ENCODE results near the gene VARS2. TPM values are rescaled to one million over a fixed set of nuclear protein-coding genes. Genes with fewer than 3 reads are reported as not detected.

VARS2 gene
- total and polyA plus RNA-seq, 2 donors (not counting 3 experiments of a cell fraction or from before 2014, with no cell fraction given) = 17.8 to 34.3 TPM

DNA sequence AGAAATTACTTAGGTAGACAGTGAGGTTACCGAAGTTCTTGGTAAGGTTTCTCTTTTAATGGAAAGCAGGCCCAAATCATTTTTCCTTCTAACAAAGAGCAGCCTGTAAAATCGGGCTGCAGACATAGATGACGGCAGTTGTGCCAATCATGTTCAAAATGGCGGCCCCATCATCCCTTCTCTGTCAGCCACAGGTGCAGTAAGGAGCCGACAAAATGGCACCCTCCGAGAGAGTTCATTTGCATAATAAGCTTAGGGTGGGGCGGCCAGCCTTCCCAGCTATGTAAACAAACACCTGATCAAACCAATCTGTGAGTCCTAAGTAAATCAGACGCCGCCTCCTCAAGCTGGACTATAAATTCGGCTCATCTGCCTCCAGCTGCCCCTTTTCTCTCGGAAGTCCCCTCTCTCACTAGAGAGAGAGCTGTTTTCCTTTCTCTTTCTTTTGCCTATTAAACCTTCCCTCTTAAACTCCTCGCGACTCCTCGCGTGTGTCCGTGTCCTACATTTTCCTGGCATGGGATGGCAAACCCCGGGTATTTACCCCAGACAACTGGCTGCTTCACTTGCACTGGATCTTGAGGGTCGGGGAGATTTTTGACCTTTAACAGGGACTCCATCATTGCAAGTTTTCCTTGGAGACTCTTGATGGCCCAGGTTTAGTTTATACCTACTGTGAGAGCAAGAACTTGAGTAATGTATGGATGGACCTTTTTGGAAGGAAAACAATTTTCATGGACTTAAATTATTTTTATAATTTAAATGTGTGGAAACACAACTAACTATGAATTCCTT is 38.6 kb upstream of the VARS2 start:
- dilution Hi-C loops (cut with MboI; ENCODE audit: extremely low pct_ligation_motif_present, low sequenced_read_pairs) = loop anchor here (25.0 kb wide), 1 partner anchor 138 kb away; the partner anchor contains the start of genes FLOT1 and IER3
- Histone ChIP-seq H3K9me1 (replicated peaks; ENCODE audit: control insufficient read depth, extremely low read depth, insufficient read depth, low read length) (no peaks in the 10 kb centered on the region), H3K36me3 (ENCODE audit: control insufficient read depth in 2 of 2, extremely low read depth in 1 of 2, insufficient read depth in 2 of 2, low read length in 2 of 2) (no peaks in the 10 kb centered on the region), H3K9me3 (replicated peaks; ENCODE audit: control insufficient read depth, insufficient read depth, low read length) (no peaks in the 10 kb centered on the region), H4K20me1 (replicated peaks; ENCODE audit: control insufficient read depth, extremely low read depth, insufficient read depth, low read length) (no peaks in the 10 kb centered on the region), H3K4me2 (ENCODE audit: insufficient read depth, low read length) (no peak overlapping the region), H3K9ac (replicated peaks; ENCODE audit: extremely low read depth, insufficient read depth, low read length) (no peak overlapping the region), H2AFZ (ENCODE audit: low read depth, low read length) (no peak overlapping the region), H3K79me2 (ENCODE audit: control insufficient read depth, insufficient read depth, low read length) (no peaks in the 10 kb centered on the region), H3K27ac (ENCODE audit: insufficient read depth, low read depth, low read length) (peak overlapping the region; percentile 55), H3K4me3 (replicated peaks in 1 of 3; ENCODE audit: insufficient read depth in 1 of 3, low read depth in 1 of 3, low read length in 3 of 3) (no peak overlapping the region), H3K4me1 (ENCODE audit: control insufficient read depth, extremely low read depth, insufficient read depth, low read length) (peaks cover 23% of the 10 kb centered on the region), H3K27me3 (ENCODE audit: control insufficient read depth in 2 of 2, insufficient read depth in 2 of 2, low read length in 2 of 2) (no peaks in the 10 kb centered on the region)
- BruUV-seq (replicated peaks) = no TSS peak
- TF ChIP-seq JUN (IDR thresholded peaks at IDR 0.05; ENCODE audit: borderline replicate concordance, insufficient read depth, insufficient read length, low read depth) (no peak), MYC (IDR thresholded peaks at IDR 0.05; ENCODE audit: low read depth, low read length) (no peak)
- TF ChIP-seq, protein P1, sequence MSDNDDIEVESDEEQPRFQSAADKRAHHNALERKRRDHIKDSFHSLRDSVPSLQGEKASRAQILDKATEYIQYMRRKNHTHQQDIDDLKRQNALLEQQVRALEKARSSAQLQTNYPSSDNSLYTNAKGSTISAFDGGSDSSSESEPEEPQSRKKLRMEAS (IDR thresholded peaks at IDR 0.05; ENCODE audit: insufficient read depth, insufficient read length) = no peak
- ChIA-PET CTCF (interaction anchor here (1.2 to 5.6 kb wide), 3 partner anchors 45 to 196 kb away, joined by 3 to 57 read pairs (median 6); no protein-coding TSS in a partner anchor), POLR2A (no interaction called here)
- intact Hi-C loops (cut with micrococcal nuclease) = loop anchor here (2.0 to 10.0 kb wide), 2 partner anchors 197 to 391 kb away; partner anchors contain the start of gene HLA-E
- DNase-seq (ENCODE audit: low read depth, low spot score) = no peak
- no peak for FAIRE-seq

DNA sequence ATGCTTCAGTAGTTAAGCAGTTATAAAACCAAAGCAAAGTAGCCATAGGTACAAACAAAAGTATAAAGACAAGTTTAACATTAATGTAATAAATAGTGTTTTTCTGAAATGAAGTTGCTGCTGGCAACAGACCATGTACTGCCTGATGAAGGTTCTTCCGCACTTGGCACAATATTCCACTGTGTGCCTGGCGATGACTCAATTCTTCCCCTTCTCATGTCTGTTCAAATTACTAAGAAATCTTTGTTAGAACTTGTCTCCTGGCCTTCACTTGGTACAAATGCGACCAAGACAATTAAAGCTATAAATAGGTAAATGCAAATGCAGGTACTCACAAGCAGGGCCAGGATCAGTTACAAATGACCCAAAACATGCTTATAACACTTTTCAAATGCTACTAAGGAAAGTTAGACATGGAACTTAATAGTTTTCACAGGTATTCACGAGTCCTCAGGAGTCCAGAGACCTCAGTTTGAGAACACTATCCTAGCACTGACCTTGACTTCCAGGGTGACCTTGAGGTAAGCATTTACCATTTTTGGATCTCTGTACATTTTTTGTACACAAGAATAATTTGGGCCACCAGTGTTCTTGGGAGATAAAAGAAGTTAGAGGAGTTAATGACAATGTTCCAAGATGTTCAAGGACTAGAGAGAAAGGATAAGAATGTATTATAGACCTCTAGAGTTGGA is 37.9 kb upstream of the VARS2 start:
- Histone ChIP-seq H2AFZ (ENCODE audit: low read depth, low read length) (peak overlapping the region; percentile 26), H3K4me2 (ENCODE audit: insufficient read depth, low read length) (peak overlapping the region; percentile 18)

More for the DNA sequence above, 37.9 kb upstream of the VARS2 start:
- CTCF ChIA-PET = interaction anchor here (0.6 to 5.6 kb wide), 6 partner anchors 46 to 197 kb away, joined by 3 to 57 read pairs (median 6); no protein-coding TSS in a partner anchor
- Histone ChIP-seq H3K4me1 (ENCODE audit: control insufficient read depth, extremely low read depth, insufficient read depth, low read length) (peaks cover 23% of the 10 kb centered on the region), H3K4me3 (replicated peaks in 1 of 3; ENCODE audit: insufficient read depth in 1 of 3, low read depth in 1 of 3, low read length in 3 of 3) (no peak overlapping the region), H3K36me3 (ENCODE audit: control insufficient read depth in 2 of 2, extremely low read depth in 1 of 2, insufficient read depth in 2 of 2, low read length in 2 of 2) (no peaks in the 10 kb centered on the region), H3K9me3 (replicated peaks; ENCODE audit: control insufficient read depth, insufficient read depth, low read length) (no peaks in the 10 kb centered on the region), H4K20me1 (replicated peaks; ENCODE audit: control insufficient read depth, extremely low read depth, insufficient read depth, low read length) (no peaks in the 10 kb centered on the region), H3K9ac (replicated peaks; ENCODE audit: extremely low read depth, insufficient read depth, low read length) (peak overlapping the region; percentile 2), H3K27me3 (ENCODE audit: control insufficient read depth in 2 of 2, insufficient read depth in 2 of 2, low read length in 2 of 2) (peaks cover 0 to under 1% of the 10 kb centered on the region in 2 experiments), H3K79me2 (ENCODE audit: control insufficient read depth, insufficient read depth, low read length) (no peaks in the 10 kb centered on the region), H3K27ac (ENCODE audit: insufficient read depth, low read depth, low read length) (peak overlapping the region; percentile 55), H3K9me1 (replicated peaks; ENCODE audit: control insufficient read depth, extremely low read depth, insufficient read depth, low read length) (no peaks in the 10 kb centered on the region)
- no TSS peak for BruUV-seq (replicated peaks)
- TF ChIP-seq JUN (IDR thresholded peaks at IDR 0.05; ENCODE audit: borderline replicate concordance, insufficient read depth, insufficient read length, low read depth) = peak; percentile 79
- TF ChIP-seq, protein P2, sequence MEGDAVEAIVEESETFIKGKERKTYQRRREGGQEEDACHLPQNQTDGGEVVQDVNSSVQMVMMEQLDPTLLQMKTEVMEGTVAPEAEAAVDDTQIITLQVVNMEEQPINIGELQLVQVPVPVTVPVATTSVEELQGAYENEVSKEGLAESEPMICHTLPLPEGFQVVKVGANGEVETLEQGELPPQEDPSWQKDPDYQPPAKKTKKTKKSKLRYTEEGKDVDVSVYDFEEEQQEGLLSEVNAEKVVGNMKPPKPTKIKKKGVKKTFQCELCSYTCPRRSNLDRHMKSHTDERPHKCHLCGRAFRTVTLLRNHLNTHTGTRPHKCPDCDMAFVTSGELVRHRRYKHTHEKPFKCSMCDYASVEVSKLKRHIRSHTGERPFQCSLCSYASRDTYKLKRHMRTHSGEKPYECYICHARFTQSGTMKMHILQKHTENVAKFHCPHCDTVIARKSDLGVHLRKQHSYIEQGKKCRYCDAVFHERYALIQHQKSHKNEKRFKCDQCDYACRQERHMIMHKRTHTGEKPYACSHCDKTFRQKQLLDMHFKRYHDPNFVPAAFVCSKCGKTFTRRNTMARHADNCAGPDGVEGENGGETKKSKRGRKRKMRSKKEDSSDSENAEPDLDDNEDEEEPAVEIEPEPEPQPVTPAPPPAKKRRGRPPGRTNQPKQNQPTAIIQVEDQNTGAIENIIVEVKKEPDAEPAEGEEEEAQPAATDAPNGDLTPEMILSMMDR (IDR thresholded peaks at IDR 0.05; ENCODE audit: extremely low read depth in 1 of 2, insufficient read depth in 1 of 2, low read depth in 1 of 2, low read length in 2 of 2) = no peak
- TF ChIP-seq POLR2AphosphoS5 (IDR thresholded peaks at IDR 0.05; ENCODE audit: insufficient read depth, low read depth, low read length) = peak; percentile 32
- peak; percentile 84 for TF ChIP-seq FOS (IDR thresholded peaks at IDR 0.05; ENCODE audit: borderline replicate concordance, insufficient read depth, low read length)
- DNase-seq (ENCODE audit: low read depth, low spot score) (peak; percentile 96), FAIRE-seq (peak; percentile 92)
- POLR2A ChIA-PET = no interaction called here
- dilution Hi-C loops (cut with MboI; ENCODE audit: extremely low pct_ligation_motif_present, low sequenced_read_pairs) = loop anchor here (25.0 kb wide), 1 partner anchor 139 kb away; the partner anchor contains the start of genes FLOT1 and IER3
- intact Hi-C loops (cut with micrococcal nuclease) = loop anchor here (2.0 to 10.0 kb wide), 2 partner anchors 197 to 391 kb away; partner anchors contain the start of gene HLA-E
